Effector memory CD8-positive, alpha-beta T cell (primary cell): ENCODE results near the gene HYDIN.
A peak's percentile ranks its signal among the peaks of the same experiment; 100 is the strongest.

Source experiments
- ATAC-seq: fragments of 150-1000 bp; cut with Tn5 transposase; replicated peaks from 2 replicates; pipeline ENCODE4 v1.10.0; 2021; ENCODE audit warnings: mild to moderate bottlenecking, moderate library complexity
- DNase-seq, 3 experiments: peaks; one replicate each; pipeline ENCODE4 v3.0.0; 2021
- H3K27ac Mint-ChIP-seq, 2 donors: one replicate each; pipeline ENCODE4 v1.8.0; 2022; ENCODE audit warnings: mild to moderate bottlenecking in 2 of 2, mixed read lengths in 2 of 2, moderate library complexity in 2 of 2
- H3K27me3 Mint-ChIP-seq, 2 donors: one replicate each; pipeline ENCODE4 v1.8.0; 2022; ENCODE audit warnings: mixed read lengths in 2 of 2
- H3K36me3 Mint-ChIP-seq: one replicate; pipeline ENCODE4 v1.8.0; 2022; ENCODE audit warnings: mild to moderate bottlenecking, moderate library complexity, mixed read lengths; ENCODE audit not compliant: insufficient read depth
- H3K4me1 Mint-ChIP-seq, 2 donors: one replicate each; pipeline ENCODE4 v1.8.0; 2022; ENCODE audit warnings: low read depth in 2 of 2, mixed read lengths in 2 of 2
- H3K4me3 Mint-ChIP-seq, 2 donors: one replicate each; pipeline ENCODE4 v1.8.0; 2022; ENCODE audit warnings: mild to moderate bottlenecking in 2 of 2, mixed read lengths in 2 of 2, moderate library complexity in 2 of 2
- H3K9me3 Mint-ChIP-seq, 2 donors: one replicate each; pipeline ENCODE4 v1.8.0; 2022; ENCODE audit warnings: mixed read lengths in 2 of 2

HYDIN gene

GRCh38 chr16:70804734-70805169 is 425.8 kb downstream of the HYDIN start:
- H3K27me3 Mint-ChIP-seq, result peaks cover 20 to 29% of the 10 kb centered on the region in 2 donors
- H3K9me3 Mint-ChIP-seq, result no peaks in the 10 kb centered on the region
- H3K27ac Mint-ChIP-seq, result no peak overlapping the region
- no peak for DNase-seq
- H3K4me1 Mint-ChIP-seq, result peaks cover 11 to 19% of the 10 kb centered on the region in 2 donors
- no peak overlapping the region for H3K4me3 Mint-ChIP-seq
- no peak for ATAC-seq
- H3K36me3 Mint-ChIP-seq, result peaks cover 12% of the 10 kb centered on the region

GRCh38 chr16:70804153-70804733 is 426.3 kb downstream of the HYDIN start:
- ATAC-seq (no peak), DNase-seq (no peak)
- Mint-ChIP-seq H3K27me3 (peaks cover 15 to 25% of the 10 kb centered on the region in 2 donors), H3K27ac (no peak overlapping the region), H3K4me1 (peaks cover 11 to 24% of the 10 kb centered on the region in 2 donors), H3K4me3 (peak overlapping the region in 1 of 2 donors; percentile 42), H3K36me3 (peaks cover 12% of the 10 kb centered on the region), H3K9me3 (no peaks in the 10 kb centered on the region)

- peaks cover 14 to 30% of the 10 kb centered on the region in 2 donors for H3K4me1 Mint-ChIP-seq
- ATAC-seq (no peak), DNase-seq (no peak)
- no peak overlapping the region for H3K4me3 Mint-ChIP-seq
- H3K27ac Mint-ChIP-seq, result no peak overlapping the region
- H3K9me3 Mint-ChIP-seq, result no peaks in the 10 kb centered on the region
- peaks cover 11 to 25% of the 10 kb centered on the region in 2 donors for H3K27me3 Mint-ChIP-seq
- H3K36me3 Mint-ChIP-seq, result peaks cover 12% of the 10 kb centered on the region
These were observed 427.2 kb downstream of the HYDIN start for GRCh38 chr16:70803319-70803718.

DNA sequence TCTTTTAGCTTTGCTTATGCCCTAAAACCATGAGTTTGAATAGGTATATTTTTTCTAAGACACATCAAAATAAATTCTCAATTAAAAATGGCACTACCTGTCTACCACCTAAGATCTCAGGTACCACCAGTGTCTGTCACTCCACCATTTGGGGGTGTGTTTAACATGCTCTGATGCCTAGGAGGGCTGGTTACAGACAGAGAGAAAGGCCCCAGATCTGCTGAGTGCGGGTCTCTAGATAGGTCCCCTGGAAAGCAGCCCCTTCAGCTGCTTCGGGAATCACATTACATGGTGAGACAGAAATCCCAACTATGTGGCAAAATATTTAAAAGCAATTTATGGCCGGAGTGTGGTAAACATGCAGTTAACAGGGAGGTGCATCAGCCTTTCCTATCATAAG is 428.9 kb downstream of the HYDIN start:
- H3K36me3 Mint-ChIP-seq, result peaks cover 12% of the 10 kb centered on the region
- peaks cover 14 to 39% of the 10 kb centered on the region in 2 donors for H3K4me1 Mint-ChIP-seq
- no peak for ATAC-seq
- H3K27me3 Mint-ChIP-seq, result peaks cover 5 to 10% of the 10 kb centered on the region in 2 donors
- peak overlapping the region; percentile 90 to 92 for H3K27ac Mint-ChIP-seq
- no peaks in the 10 kb centered on the region for H3K9me3 Mint-ChIP-seq
- H3K4me3 Mint-ChIP-seq, result peak overlapping the region; percentile 93 to 96
- DNase-seq, result no peak

DNA sequence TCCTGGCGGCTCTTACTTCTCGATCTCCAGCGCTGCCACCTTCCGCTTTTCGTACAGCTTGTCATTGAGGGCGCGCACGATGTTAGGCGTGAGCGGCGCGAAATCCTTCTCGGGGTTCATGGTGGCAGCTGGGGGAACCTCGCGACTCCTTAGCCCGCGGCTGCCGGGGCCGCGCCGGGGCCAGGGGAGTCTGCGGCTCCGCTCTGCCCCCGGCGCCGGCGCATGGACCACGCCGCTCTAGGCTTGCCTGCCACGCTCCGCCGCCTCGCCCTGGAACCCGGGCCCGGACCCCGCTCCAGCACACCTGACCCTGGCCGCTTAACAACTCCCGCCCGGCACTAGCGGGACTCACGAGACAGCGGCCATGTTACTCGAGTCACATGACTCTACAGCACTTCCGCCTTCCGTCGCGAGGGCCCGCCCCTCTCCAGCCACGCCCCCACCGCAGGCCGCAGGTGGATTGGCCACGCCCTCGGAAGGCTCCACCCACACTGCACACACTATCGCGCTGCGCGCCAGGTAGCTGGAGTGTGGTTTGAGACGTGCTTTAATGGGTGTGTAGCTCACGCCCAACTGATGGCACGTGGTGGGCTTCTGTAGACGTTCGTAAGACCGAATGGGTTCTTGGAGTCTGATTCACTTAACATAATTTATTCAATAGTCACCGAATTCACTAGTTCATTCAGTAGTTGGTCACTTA is 429.6 kb downstream of the HYDIN start, which contains the start of gene VAC14:
TSS of gene VAC14 (minus strand) at position 378 of the 700 bp plus-strand sequence. CDS start at position 120, 258 bp downstream.
- Mint-ChIP-seq H3K9me3 (no peaks in the 10 kb centered on the region), H3K36me3 (peaks cover 12% of the 10 kb centered on the region), H3K27me3 (peaks cover 5% of the 10 kb centered on the region in 2 donors), H3K4me3 (peak within 1 kb of the TSS; percentile 93 to 96), H3K4me1 (peaks cover 14 to 39% of the 10 kb centered on the region in 2 donors), H3K27ac (peak within 1 kb of the TSS; percentile 90 to 92)
- DNase-seq, result peak; percentile 97
- peak; percentile 93 for ATAC-seq

- DNase-seq (peak in 1 of 3 experiments; percentile 6), ATAC-seq (no peak)
- Mint-ChIP-seq H3K4me1 (peaks cover 18 to 39% of the 10 kb centered on the region in 2 donors), H3K4me3 (peak overlapping the region; percentile 93 to 96), H3K27ac (peak overlapping the region; percentile 90 to 92), H3K27me3 (peaks cover 4 to 5% of the 10 kb centered on the region in 2 donors), H3K9me3 (no peaks in the 10 kb centered on the region), H3K36me3 (peaks cover 12% of the 10 kb centered on the region)
These were observed 430.2 kb downstream of the HYDIN start for GRCh38 chr16:70800311-70800710.

DNA sequence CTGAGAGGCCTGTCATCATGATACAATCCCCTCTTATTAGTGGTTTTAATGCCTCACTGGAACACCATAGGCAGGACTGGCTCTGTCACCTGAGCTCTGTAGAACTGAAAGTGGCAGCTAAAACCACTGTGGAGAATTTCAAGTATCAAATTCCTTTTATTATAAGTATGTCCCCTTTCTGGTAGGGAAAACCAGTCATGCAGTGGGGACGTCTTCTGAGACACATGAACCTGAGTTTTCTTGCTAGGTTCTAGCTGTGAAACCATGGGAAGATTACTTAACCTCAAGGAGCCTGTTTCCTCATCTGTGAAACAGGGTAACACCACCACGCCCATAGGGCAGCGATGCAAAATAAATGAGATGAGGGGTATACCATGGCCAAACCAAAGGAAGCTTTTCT is 434.2 kb downstream of the HYDIN start:
- no peaks in the 10 kb centered on the region for H3K9me3 Mint-ChIP-seq
- H3K36me3 Mint-ChIP-seq, result peaks cover 9% of the 10 kb centered on the region
- ATAC-seq (no peak), DNase-seq (no peak)
- no peak overlapping the region for H3K27ac Mint-ChIP-seq
- H3K27me3 Mint-ChIP-seq, result no peaks in the 10 kb centered on the region
- H3K4me1 Mint-ChIP-seq, result peaks cover 18 to 36% of the 10 kb centered on the region in 2 donors
- no peak overlapping the region for H3K4me3 Mint-ChIP-seq

DNA sequence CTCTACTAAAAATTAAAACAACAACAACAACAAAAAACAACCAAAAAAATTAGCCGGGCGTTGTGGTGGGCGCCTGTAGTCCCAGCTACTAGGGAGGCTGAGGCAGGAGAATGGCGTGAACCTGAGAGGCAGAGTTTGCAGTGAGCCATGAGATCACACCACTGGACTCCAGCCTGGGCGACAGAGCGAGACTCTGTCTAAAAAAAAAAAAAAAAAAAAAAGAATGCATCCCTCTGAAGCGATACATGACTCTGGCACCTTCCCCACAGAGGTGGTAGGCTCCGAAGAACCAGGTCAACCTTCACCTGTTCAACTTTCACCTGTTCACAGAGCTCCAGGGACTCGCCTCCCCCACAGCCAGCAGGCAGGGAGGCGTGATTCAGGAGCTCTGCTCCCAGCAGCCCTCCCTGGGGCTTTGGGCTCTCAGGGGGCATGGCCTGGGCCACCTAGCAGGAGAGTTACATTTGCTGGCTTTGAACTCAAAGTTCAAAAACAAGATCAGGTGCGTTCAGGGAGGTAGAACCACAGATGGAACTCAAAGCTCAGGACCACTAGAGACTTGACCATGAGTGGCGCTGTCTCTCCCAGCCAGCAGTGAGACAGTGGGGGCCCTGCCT is 435.1 kb downstream of the HYDIN start:
- no peak for DNase-seq
- H3K36me3 Mint-ChIP-seq, result peaks cover 3% of the 10 kb centered on the region
- H3K4me1 Mint-ChIP-seq, result peaks cover 17 to 36% of the 10 kb centered on the region in 2 donors
- H3K27me3 Mint-ChIP-seq, result no peaks in the 10 kb centered on the region
- H3K27ac Mint-ChIP-seq, result no peak overlapping the region
- no peak overlapping the region for H3K4me3 Mint-ChIP-seq
- H3K9me3 Mint-ChIP-seq, result no peaks in the 10 kb centered on the region
- ATAC-seq, result no peak

DNA sequence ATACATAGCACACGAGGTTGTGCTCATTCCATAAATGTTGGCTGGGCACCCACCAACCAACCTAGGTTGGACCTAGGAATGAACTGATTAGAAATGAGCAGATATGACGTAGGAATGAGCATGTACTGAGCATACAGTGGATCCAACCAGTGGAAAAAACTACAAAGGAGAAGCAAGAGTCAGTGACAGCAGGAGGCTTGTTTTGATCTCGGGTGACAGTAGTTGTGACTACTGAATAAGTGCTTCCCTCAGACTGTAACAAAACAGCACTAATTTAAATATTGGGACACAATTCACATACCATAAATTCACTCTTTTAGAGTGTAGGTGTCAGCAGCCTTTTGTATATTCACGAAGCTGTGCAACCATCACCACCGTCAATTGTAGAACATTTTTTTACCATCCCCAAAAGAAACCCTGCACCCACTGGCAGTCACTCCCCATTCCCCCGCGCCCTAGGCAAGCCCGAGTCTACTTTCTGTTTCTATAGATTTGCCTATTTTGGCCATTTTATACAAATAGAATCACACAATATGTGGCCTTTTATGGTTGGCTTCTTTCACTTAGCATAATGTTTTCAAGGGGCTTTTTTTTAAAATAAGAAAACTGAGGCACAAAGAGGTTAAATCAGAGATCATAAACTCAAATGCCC is 436.5 kb downstream of the HYDIN start:
- ATAC-seq, result no peak
- Mint-ChIP-seq H3K9me3 (no peaks in the 10 kb centered on the region), H3K4me1 (peaks cover 25 to 32% of the 10 kb centered on the region in 2 donors), H3K27me3 (no peaks in the 10 kb centered on the region), H3K36me3 (no peaks in the 10 kb centered on the region), H3K4me3 (no peak overlapping the region), H3K27ac (no peak overlapping the region)
- DNase-seq, result no peak

DNA sequence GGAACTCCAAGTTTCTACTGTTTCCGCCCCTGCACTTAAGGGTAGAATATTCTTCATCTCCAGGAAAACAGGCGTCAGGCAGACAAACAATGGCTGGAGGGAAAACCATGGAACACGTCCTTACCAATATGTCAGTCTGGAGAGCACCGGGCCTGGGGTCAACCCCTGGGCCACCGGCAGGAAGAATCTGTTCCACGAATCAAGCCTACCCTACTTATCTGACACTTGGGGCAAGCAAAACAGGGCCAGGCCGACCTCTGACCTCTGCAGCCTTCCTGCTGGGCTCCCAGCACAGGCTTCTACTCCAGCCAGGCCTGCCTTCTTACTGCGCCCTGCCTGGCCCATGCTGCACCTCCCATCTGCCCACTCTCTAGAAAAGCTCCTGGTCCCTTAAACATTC is 439.7 kb downstream of the HYDIN start:
- Mint-ChIP-seq H3K36me3 (peaks cover 4% of the 10 kb centered on the region), H3K27me3 (no peaks in the 10 kb centered on the region), H3K27ac (peak overlapping the region in 1 of 2 donors; percentile 74), H3K9me3 (no peaks in the 10 kb centered on the region), H3K4me1 (peaks cover 20 to 29% of the 10 kb centered on the region in 2 donors), H3K4me3 (no peak overlapping the region)
- ATAC-seq (no peak), DNase-seq (no peak)

- Mint-ChIP-seq H3K27ac (peak overlapping the region; percentile 31 to 52), H3K9me3 (no peaks in the 10 kb centered on the region), H3K4me3 (no peak overlapping the region)
These were observed 440.7 kb downstream of the HYDIN start for GRCh38 chr16:70789595-70790447.

GRCh38 chr16:70788668-70789594 is 441.6 kb downstream of the HYDIN start:
- DNase-seq (no peak), ATAC-seq (no peak)
- peaks cover 16% of the 10 kb centered on the region for H3K36me3 Mint-ChIP-seq
- no peaks in the 10 kb centered on the region for H3K27me3 Mint-ChIP-seq
- peak overlapping the region; percentile 29 to 31 for H3K27ac Mint-ChIP-seq
- H3K4me1 Mint-ChIP-seq, result peaks cover 23 to 26% of the 10 kb centered on the region in 2 donors
- H3K9me3 Mint-ChIP-seq, result no peaks in the 10 kb centered on the region
- no peak overlapping the region for H3K4me3 Mint-ChIP-seq

More at GRCh38 chr16:70789595-70790447, 440.7 kb downstream of the HYDIN start:
- DNase-seq (no peak), ATAC-seq (no peak)
- H3K4me1 Mint-ChIP-seq, result peaks cover 23 to 26% of the 10 kb centered on the region in 2 donors
- peaks cover 7% of the 10 kb centered on the region for H3K36me3 Mint-ChIP-seq
- H3K27me3 Mint-ChIP-seq, result no peaks in the 10 kb centered on the region
